Endothelial cell of hepatic sinusoid (primary cell): ENCODE data around the gene MSI2.
"Not testable (repeated sequence)": the region's sequence is repeated elsewhere in the genome, so short reads cannot be mapped to it uniquely, and the experiment has no call there.

Experiments
- in situ Hi-C: cut with HindIII; loops from 2 replicates; pipeline ENCODE4 v1.10.0; 2017; ENCODE audit warnings: low sequenced_read_pairs

The MSI2 gene

DNA sequence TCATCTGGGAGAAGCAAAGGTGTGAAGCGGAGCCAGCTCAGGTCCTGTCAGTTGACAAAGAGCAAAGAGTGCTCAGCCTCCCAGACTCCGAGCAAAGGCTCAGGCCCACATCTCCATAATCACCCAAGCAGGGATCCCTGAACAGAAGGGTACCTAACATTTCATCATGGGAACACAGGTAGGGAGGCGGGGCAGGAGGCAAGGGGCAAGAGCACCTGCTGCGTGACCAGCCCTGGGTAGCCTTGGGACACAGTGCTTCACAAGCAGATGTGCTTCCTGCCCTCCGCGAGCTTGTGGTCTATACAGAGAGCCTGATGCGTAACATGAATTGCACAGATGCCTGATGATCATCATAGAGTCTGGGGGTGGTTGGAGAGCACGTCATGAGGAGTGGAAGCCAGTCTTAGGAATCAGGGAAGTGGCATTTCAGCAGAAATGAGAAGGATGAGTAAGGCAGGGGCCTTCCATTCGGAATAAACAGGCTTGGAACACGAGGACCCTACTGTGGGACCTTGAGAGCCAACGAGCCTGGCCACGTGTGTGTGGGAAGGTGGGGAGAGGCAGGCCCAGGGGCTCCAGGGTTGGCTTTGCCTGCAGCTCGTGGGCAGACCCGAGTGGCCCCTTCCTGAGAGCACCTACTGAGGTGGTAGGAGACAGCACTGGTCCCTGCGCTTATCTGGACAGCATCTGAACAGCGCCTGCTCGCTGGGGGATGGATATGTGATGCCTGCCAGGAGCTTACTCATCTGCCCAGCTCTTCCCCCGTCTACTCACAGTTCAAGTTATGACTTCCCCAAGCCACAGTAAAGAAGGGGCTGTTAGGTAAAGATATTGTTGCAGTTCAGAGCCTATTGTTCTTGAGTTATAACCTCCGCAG is 363.0 kb downstream of the MSI2 start:
- in situ Hi-C loops = no loop called here

DNA sequence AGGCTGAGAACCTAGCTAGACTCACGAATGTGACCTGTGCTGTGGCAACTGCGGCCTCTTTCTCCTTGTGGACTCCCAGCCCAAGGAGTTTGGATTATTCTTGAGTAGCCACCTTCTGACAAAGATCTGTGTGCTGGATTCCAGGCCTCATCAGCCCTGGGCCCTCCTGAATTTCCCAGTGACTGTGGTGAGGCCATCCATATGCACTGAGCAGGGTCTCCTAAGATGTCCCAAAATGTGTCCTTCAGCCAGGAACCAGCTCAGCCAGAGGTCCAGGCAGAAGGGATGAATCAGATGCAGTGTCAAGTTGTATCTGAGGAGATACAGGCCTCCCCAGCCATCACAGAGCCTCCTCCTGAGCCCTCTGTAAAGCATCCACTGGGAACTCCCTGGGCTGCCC is 364.3 kb downstream of the MSI2 start:
- in situ Hi-C loops = no loop called here

DNA sequence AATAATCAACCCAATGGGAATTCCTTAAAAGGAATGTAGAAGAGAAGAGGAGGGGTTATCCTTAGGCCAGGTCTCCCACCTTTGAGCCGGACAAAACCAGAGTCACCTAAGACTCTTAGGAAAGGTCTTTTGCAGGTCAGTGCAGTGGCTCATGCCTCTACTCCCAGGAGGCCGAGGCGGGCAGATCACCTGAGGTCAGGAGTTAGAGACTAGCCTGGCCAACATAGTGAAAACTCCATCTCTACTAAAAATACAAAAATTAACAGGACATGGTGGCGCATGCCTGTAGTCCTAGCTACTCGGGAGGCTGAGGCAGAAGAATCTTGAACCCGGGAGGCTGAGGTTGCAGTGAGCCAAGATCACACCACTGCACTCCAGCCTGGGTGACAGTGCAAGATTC is 365.5 kb downstream of the MSI2 start:
- in situ Hi-C loops = not testable (repeated sequence)

DNA sequence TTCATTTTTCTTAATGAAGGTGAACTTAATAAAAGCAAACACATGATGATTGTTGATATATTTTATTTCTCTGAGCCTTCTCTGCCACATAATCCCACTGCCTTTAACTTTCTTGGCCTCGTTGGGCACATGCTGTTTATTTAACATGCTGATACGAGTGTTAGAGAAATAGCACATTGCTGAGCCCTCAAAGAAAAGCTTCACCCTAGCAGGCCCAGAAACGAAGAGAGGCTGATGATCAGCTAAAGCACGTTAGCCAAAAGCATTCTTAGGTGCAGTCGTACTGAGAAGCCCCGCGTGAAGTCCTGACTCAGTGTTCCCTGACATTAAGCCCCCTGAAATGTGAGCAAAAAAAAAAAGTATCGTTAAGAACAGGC is 366.0 kb downstream of the MSI2 start:
- in situ Hi-C loops = no loop called here

DNA sequence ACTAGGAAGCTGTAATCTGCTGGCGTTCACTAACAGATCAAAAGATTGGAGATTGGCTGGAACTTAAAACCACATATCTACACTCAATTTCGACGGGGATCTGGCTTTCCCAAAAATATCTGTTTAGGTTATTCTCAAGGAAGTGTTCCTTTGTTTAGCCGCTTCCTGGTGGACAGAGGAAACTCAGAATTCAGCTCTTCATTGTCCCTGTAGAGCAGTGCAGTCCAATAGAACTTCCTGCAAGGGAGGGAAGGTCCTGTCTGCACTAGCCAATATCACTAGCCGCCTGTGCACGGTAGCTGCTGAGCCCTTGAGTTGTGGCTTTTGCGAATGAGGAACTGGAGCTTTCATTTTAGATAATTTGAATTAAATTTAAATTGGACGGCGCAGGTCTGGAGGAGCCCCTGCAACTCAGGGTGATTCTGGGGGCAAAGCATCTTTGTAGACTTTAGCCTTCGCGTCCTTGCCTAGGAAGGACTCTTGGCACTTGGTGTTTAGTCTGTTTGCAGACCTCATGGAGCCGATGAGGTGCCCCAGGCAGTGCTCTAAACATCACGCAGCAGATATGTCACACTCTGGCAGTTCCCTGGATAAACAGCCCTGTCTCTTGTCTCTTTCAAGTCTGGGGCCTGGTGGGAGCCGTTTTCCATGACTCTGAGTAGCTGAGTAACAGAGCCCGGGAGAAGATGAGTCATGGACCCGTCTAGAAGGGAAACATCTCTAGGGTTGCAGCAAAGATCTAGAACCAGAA is 366.5 kb downstream of the MSI2 start:
- in situ Hi-C loops = no loop called here

DNA sequence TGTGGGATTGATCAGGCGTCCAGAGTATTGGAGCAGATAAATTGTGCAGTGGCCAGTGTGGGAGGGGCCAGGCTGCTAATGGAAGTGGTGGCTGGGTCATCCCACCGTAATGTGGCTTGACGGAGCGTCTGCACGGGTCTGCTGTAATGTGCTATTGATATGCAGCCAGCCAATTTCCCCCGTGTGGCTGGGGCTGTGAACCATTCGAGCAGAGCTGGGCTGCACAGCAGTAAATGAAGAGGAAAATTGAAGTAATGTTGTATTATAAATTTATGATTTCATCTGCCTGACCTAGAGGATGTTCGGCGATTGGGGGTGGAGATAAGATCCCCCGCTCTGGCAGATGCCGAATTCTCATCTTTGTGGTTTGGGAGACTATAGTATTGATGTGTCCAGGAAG is 367.3 kb downstream of the MSI2 start:
- in situ Hi-C loops = no loop called here

DNA sequence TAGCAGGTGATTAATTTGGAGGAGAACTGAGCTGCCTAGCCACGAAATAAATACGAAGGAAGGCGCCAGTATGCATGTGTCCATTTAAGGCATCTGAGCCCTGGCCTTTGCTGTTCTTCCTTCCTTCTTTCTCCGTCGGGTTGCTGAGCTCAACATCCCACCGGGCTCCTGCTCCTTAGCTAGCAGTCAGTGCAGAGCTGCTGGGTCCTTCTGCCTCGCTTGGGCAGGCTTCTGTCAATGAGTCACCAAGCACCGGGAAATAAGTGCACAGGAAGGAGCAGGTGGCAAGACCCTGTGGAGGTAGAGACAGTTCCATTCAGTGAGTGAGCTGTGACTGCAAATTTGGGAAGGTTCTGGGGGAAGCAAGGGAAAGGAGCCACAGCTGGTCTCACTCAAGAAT is 368.1 kb downstream of the MSI2 start:
- in situ Hi-C loops = no loop called here

DNA sequence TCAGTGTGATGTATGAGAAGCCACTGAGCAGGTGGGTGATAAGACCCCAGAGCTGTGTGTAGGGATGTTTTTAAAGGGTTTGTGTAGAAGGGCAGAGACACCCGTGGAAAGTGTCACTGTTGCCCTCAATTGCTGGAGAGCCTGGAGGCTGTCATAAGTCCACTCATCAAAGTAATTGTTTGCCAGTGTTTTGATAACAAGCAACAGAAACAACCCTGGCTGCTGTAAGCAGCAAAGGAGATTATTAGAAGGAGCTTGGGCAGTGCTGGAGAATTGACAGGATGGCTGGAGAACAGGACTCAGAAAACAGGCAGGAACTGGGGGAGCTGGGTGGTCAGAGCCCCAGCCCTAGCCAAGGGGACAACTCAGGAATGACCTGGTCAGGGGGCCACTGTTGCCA is 369.2 kb downstream of the MSI2 start:
- in situ Hi-C loops = no loop called here

DNA sequence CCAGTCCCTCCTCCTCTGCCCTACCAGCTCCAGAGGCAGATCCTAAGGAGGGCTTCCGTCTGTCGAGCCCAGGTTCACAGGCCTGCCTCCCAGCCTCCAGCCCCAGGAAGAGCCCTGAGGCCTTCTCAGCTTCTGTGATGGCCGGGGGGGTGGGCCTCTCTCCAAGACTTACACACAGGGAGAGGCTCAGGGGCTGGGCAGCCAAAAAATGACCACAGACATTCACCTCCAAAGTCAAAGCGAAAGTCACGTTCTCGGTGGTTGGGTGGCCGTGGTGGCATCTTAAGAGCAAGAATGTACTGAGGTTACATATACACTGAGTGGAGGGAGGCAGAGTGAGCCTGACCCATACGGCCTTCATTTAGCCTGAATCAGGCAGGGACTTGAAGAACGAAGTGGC is 369.6 kb downstream of the MSI2 start:
- in situ Hi-C loops = no loop called here

DNA sequence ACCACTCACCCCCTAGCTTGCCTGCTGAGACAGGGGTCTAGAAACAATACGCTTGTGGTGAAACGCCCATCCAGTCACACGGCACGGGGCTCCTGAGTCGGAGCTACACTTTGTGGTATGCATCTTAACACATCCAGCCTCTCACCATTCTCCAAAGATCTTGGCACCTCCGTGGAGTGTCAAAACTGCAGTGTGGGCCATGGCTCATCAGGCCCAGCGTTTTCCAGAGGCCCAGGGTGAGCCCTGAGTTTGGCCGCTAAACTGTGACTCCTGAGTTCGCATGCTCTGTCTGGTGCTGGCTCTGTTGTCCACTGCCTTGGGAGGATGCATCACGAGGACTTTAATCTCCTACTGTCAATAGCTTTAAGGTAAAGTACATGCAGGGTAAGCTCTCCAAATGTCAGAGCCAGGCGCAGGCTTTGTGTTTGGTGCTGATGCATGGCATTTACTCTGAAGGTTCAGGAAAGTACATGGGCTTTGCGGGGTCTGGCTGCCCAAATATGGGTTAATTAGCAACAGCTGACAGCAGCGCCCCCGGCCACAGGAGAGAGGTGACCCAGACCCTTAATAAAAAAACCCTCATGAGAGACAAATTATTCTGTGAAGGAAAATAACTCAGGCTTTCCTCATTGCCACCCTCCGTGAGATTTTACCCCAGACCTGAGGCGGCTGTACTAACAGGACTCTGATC is 370.3 kb downstream of the MSI2 start:
- in situ Hi-C loops = no loop called here

DNA sequence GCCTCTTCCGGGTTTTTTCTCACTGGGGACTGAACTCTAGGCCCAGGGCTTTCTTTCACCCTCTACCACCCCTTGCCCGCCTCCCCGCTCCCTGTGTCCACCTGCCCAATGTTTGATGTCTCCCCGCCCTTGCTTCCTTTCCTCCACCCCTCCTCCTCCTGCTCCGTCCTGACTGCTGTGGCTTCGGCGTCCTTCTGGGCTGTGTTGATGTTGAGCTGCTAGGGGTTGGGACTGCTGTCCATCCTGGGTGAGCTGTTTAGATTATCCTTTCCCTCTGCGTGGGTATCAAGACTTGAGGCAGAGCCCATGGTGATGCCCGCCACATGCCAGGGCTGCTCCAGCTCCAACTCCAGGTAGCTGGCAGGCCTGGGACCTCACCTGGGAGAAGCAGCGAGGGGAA is 371.3 kb downstream of the MSI2 start:
- in situ Hi-C loops = no loop called here

DNA sequence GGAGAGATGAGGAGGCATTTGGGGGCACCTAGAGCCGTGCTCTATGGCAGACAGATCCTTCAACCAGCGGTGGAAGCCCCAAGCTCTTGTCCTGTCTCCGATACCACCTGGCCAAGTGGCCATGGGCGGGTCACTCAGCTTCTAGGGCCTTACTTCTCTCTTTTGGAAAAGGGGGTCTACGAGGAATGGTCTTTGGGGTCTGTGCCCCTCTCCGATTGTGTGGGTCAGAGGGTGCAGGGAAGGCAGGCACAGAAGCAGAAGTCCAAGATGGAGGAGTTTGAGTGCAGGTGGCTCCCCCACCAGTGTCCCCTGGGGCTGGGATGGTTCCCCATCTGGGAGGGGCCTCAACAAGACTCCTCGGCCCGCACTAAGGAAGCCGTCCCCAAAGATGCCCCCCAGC is 372.1 kb downstream of the MSI2 start:
- in situ Hi-C loops = no loop called here

DNA sequence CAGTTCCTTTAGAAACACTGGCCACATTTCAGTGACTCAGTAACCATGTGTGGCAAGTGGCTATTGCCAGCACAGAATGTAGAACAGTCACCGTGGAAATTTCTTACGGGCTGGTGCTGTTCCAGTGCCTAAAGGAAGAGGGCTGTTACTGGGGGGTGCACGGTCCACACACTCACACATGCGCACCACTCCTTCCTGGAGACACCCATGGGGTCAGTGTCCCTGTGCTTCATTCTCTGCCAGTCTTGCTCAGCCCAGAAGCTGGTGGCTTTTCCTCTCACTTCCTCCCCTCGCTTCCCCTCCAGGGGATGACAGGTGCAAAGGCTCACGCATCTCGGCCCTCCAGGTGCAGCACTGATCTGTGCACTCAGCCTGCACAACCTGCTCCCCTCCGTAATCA is 373.1 kb downstream of the MSI2 start:
- in situ Hi-C loops = no loop called here

DNA sequence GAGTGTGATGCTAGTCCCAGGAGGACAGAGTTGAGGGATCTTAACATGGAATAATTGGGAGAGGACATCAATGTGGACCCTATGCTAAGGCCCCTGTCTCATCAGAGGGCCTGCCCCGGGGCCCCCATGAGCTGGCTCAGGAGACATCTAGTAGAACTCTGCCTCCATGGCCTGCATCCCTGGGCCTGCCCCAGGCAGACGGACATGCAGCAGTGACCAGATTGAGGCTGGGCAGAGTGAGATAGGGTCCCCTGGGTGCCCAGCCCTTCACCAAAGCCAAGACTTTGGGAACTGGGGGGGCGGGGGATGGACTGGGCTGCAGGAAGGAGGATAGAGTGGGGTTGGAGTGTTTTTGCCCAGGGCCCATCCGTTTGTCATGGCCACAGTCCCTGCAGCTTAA is 373.6 kb downstream of the MSI2 start:
- in situ Hi-C loops = no loop called here

DNA sequence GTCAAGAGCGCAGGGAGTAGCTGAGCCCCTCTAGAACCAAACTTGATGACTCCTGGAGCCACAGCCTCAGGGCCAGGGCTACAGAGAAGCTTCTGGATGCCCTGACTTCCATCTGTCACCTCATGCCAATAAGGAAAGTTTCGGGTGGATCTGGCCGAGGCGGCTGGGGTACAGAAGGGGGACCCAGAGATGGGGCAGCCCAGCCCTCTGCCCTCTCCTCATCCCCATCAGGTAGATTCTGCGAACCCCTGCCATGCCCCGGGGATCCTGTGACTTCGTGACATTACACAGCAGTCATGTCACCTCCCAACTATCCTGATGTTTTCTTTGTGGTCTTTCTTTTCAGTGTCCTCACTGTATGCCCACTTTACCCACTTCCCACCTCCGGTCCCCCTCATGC is 374.4 kb downstream of the MSI2 start:
- in situ Hi-C loops = no loop called here

DNA sequence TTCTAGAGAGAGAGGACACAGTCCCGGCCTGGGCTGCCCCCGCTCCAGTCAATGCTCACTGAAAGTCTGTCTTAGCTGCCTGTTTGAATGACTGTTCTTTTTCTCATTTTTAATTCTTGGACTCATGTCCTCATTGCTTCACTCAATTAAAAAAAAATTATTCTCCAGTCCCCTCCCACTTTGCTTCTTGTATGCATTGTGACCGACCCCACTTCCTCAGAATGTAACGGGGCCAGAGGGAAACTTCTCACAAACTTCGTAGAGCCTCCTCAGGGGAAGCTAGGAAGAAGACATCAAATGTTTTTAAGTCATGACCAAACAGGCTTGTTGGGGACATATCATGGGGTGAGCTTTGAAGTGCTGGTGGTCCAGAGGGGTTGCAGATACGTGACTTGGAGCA is 375.5 kb downstream of the MSI2 start:
- in situ Hi-C loops = no loop called here

DNA sequence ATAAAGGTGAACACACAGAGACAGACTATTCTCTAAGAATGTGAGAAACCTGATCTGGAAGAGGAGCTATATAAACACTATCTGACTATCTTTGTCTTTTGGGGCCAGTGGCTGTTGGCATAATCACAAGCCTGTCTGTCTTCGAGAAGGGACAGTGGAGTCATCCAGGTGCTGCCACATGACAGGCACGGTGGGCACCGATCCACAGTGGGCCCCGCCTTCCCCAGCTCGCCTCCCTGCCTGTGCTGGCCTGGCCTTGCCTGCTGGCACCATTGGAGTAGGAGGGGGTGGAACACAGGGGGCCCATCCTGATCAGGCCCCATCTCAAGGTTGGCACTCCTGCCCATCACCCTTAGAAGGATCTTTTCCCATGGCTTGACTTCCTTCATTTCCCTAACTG is 376.0 kb downstream of the MSI2 start:
- in situ Hi-C loops = no loop called here

DNA sequence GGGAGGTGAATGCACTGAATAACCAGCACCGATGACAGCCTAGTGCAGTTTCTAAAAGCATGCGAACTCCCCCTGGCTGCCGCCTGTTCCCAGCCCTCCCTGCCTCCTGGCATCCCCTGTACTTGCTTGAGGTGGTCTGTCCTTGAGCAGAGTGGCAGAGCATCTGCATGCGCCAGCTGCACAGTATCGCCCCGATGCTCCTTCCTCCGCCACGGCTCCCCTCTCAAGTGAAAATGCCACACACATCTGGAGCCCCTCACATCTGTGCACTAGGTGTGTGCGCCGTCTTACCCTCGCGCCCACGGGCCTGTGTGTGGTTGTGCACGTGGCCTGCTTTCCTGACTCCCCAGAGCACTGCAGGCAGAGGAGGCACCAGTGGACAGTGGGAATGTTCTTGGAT is 376.9 kb downstream of the MSI2 start:
- in situ Hi-C loops = no loop called here

DNA sequence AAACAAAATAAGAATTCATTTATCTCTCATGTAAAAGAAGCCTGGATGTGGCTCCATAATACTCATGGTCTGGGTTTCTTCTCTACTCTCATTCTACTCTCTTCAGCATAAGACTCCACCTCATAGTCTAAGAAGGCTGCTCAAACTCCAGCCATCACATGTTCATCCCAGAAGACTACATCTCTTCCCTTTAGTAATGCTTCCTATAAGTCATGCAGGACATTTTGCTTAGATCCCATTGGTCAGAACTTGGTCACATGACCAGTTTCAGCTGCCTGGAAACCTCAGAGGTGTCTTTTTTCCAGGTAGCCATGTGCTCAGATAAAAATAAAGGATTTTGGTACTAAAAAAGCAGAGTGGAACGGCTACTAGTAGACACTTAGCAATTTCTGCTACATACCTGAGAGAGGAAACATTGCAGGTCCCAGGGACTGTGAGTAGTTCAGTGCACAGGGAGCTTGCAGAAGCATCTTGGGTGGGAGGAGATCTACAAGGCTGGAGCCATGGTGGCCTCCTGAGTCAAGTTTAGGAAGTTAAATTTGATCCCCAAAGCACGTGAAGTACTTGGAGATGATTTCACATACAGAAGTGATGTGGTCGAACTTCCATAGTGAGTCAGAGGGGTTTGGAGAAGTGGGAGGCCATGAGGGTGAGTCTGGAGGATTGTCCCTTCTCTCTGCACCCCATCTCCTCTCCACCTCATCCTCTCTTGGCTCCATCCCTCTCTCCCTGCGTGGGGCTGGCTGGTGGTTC is 378.6 kb downstream of the MSI2 start:
- in situ Hi-C loops = no loop called here

DNA sequence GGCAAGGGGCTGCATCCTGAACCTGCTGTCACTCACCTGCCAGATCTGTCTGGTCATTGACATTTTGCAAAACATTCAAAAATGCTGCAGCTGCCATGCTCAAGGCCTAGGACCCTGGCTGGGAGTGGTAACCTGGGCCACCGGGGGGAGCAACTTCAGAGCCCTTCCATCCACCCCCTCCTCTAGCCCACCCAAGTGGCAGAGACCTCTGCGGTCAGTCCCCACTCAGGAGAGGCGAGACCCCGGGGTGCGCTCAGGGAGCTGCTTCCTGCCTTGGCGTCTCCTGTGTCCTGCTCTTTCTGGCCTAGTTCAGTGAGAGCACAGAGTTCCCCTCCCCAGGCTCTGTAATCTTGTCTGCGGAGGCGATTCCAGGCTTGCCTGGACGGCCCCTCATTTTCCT is 380.0 kb downstream of the MSI2 start:
- in situ Hi-C loops = no loop called here

DNA sequence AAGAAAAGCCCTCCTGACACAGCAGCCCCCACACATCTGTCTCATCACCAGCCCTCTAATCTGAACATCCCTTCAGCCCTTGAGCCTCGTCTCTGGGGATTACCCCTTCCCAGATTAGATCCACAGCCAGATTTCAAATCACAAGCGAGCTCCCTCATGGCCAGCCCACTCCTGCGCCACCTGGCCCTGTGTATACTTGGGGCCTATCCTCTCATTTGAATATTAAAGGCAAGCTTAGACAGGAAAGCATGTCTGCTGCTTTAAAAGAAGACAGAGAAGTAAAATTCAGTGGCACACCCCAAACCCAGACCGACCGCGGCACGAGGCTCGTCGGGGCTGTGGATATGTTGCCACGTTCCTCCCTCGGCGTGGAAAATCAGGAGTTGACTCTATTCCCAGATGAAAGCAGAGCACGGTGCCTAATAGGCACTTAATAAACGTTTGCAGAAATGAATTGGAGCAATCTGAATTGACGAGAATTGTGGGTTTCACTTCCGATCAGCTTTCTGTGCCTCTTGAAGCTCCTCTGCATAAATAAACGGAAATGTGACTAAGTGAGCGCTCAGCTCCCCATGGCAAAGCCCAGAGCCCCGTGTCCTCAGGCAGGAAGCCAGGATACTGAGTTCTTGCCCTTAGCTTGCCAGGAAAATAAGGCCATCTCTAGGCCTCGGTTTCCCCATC is 380.8 kb downstream of the MSI2 start:
- in situ Hi-C loops = no loop called here
